Inflammatory macrophage treated with lipopolysaccharide for 4 hours (primary cell): ENCODE data around the gene SERAC1.
A peak's percentile ranks its signal among the peaks of the same experiment; 100 is the strongest.

Source experiments
- DNase-seq: peaks from one replicate; pipeline ENCODE4 v3.0.0-alpha.2; 2020

Gene SERAC1

DNA sequence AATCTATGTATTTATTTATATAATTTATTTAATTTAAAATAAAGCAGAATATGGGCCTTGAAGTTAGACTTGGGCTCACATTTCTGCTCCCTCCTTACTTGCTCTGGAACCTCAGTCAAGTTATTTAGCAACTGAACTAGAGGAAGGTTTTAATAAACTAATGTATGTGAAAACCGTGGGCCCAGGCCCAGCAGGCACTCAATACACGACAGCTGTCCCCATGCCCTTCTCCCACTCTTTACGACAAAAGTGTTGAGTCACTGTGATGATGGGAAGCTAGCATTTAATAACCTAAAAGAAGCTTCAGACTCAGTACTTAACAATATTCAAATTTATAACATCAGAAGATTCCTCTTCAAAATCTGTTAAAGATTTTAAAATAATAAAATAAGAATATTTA is 46.7 kb downstream of the SERAC1 start:
- no peak for DNase-seq

GRCh38 chr6:158118886-158119285 is 49.2 kb downstream of the SERAC1 start:
- DNase-seq, result no peak

DNA sequence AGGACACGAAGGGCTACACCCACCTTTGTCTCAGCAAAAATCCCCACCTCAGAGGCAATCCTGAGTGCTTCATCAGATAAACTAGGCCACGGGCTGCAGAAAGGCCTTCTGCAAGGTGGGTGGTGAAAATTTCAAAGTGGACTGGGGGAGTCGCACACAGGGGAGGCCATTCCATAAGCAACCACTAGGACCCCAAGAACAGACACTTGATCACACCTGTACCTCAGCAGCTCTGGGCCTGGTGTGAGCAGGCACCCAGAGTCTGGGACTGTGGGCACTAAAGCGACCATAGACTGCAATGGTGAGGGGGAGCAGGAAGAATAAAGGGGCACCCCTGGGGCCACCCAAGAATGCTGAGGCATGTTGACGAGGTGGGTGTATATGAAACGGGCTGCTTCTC is 52.6 kb downstream of the SERAC1 start:
- DNase-seq, result no peak

- no peak for DNase-seq
These were observed 53.0 kb downstream of the SERAC1 start for GRCh38 chr6:158115102-158115501.

- DNase-seq, result no peak
These were observed 54.3 kb downstream of the SERAC1 start for GRCh38 chr6:158113802-158114201.

- no peak for DNase-seq
These were observed 56.1 kb downstream of the SERAC1 start for GRCh38 chr6:158111987-158112386.

- no peak for DNase-seq
These were observed 57.1 kb downstream of the SERAC1 start for GRCh38 chr6:158110986-158111385.

GRCh38 chr6:158109748-158110147 is 58.3 kb downstream of the SERAC1 start:
- DNase-seq, result no peak

DNA sequence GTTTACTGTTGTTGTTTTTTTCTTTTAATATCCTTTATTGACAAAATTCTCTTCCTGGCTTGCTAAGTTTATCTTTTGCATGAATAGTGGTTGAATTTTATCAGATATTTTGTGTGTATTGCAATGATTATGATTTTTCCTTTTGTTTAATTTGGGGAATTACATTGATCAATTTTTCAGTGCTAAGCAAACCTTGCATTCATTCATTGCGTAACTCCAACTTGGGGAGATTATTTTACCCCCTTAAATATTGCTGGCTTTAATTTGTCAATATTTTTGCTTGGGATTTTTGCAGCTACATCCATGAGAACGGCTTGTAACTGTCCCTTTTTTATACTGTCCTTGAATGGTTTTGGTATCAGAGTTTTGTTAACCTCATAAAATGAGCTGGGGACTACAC is 63.4 kb downstream of the SERAC1 start:
- DNase-seq, result no peak

DNA sequence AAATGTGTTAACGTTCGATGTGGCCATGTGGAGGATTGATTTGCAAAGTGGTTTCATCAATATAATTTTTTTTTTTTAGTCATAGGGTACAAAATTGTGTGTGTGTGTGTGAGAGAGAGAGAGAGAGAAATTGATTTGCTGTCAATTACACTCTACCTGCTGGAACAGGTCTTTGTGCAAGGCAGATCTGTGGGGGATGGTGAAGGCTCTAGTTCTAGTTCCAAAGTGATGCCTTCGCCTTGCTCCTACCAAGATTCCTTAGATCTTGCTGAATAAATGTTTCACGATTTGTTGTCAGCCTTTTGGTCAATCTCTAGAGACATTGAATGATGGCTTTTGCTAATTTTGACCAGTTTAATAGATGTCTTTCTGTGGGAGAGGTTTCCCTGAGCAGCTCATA is 64.8 kb downstream of the SERAC1 start:
- DNase-seq, result no peak

GRCh38 chr6:158095671-158096070 is 72.4 kb downstream of the SERAC1 start:
- no peak for DNase-seq

DNA sequence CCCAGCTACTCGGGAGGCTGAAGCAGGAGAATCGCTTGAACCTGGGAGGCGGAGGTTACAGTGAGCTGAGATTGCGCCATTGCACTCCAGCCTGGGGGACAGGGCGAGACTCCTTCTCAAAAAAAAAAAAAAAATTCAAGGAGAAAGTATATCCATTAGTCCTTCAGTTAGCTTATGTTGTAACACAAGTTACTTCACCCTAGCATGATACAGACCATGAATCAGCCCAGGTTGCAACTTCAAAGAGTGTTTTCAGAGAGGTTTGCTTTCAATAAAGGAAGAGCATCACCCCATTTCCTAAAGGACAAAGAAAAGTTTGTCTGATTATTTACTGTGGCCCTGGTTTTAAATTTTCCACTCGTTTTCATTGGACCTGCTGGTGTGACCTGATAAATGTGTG is 73.0 kb downstream of the SERAC1 start:
- no peak for DNase-seq

DNA sequence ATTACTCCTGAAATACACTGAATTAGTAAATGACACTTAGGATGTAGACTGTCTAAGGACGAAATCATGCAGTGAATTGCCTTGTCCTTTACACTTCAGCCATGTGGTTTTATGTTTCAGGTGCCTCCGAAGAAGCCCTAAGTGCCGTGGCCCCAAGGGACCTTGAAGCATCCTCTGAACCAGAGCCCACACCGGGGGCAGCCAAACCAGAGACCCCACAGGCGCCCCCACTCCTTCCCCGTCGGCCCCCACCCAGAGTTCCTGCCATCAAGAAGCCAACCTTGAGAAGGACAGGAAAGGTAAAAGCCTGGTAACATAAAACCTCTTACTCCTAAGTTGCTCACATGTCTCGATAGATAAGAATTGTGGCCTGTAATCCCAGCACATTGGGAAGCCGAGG is 75.3 kb downstream of the SERAC1 start:
- DNase-seq, result no peak

DNA sequence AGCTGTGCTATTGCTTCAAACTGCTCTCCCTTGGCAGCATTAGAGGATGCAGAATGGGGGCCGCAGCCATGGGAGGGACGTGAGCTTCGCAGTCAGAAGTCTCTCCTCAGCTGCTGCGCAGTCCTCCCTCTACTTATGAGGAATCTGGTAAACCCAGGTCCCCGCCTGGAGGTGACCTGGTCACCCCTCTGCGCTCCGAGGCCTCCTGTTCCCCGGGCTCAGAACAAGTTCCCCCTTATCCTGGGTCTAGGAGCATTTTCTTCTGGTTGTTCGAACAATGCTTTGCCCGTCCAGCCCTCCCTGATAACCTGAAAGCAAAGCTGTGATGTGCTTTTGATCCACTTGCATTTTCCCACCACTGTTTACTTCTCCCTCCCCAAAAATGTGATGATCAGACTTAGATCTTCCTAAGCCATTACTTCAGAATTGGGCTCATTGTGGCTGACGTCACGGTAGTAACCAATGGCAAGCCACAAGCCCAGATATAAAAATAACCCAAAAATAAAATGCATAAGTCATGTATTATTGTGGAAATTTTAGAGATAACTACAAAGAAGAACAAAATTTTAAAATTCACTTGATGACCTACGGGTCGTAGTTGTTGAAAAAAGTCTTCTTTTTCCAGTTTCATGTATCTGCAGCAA is 80.7 kb downstream of the SERAC1 start:
- DNase-seq, result peak; percentile 15

GRCh38 chr6:158086504-158087223 is 81.4 kb downstream of the SERAC1 start:
- peak; percentile 41 for DNase-seq

GRCh38 chr6:158086054-158086503 is 82.0 kb downstream of the SERAC1 start:
- no peak for DNase-seq

GRCh38 chr6:158085261-158086053 is 82.6 kb downstream of the SERAC1 start:
- DNase-seq, result no peak

GRCh38 chr6:158083455-158084325 is 84.4 kb downstream of the SERAC1 start:
- no peak for DNase-seq

GRCh38 chr6:158081657-158081935 is 86.5 kb downstream of the SERAC1 start:
- DNase-seq, result peak; percentile 84

- DNase-seq, result no peak
These were observed 87.0 kb downstream of the SERAC1 start for GRCh38 chr6:158080849-158081656.

DNA sequence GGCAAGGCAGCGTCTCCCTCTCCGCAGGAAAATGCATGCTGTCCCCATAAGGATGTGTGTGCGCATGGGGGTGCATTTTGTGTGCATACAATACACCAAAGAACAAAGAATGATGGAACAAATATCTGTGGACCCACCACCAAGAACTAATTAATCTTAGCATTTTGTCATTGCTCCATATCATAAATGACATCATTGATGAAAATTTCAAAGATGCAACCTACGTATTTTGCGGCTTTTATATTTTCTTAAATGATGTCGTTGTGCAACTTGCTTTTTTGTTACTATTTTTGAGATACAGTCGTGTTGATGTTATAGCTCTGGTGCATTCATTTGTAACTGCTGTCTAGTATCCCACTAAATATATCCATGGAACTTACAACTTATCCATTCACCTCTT is 89.7 kb downstream of the SERAC1 start:
- DNase-seq, result no peak

DNA sequence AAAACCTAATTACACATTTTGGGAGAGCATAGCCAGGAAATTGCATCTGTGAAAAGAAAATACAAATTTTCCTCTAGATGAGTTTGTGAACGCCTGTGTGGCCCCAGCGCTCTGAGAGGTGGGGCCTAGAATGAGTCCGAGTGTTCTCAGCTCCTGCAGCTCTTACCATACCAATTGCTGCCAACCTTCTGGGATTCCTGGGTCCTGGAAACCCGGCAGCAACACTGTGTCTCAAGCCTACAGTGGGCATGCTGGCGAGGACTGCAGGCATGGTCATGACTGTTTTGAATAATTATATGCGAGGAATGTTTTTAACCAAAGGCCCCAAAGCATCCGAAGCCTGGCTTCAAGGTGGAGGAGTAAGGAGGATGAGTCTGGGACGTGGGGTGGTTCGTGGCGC is 90.4 kb downstream of the SERAC1 start:
- DNase-seq, result no peak
